ENCODE results near the gene STT3B. TPM values are rescaled to one million over a fixed set of nuclear protein-coding genes. Genes with fewer than 3 reads are reported as not detected.

STT3B gene
- total RNA-seq, 2 experiments from 2014 or later, result 111 to 113 TPM

GRCh38 chr3:31667582-31667981, 134.9 kb downstream of the STT3B start:
- no peaks in the 10 kb centered on the region for H3K4me1 ChIP-seq (ENCODE audit: insufficient read depth, low read length)
- no peaks in the 10 kb centered on the region for H3K4me1 Mint-ChIP-seq (ENCODE audit: low read depth)
- H3K27me3 ChIP-seq (ENCODE audit: control insufficient read depth in 1 of 2, insufficient read depth in 2 of 2, low read length in 2 of 2), result peaks cover 0 to 3% of the 10 kb centered on the region in 2 experiments
- H3K9me3 Mint-ChIP-seq, result no peaks in the 10 kb centered on the region
- intact Hi-C loops (cut with DNase I, micrococcal nuclease), result no loop called here
- peaks cover 0 to 13% of the 10 kb centered on the region in 2 experiments for H3K9me3 ChIP-seq (ENCODE audit: control insufficient read depth in 1 of 2, insufficient read depth in 1 of 2, low read length in 2 of 2)
- ATAC-seq (ENCODE audit: poor library complexity) (no peak), DNase-seq (no peak)
- ChIA-PET CTCF (interaction anchor here (1.2 kb wide), 1 partner anchor 8 kb away, joined by 3 read pairs; no protein-coding TSS in a partner anchor), POLR2A (no interaction called here)
- no peaks in the 10 kb centered on the region for H3K36me3 Mint-ChIP-seq (ENCODE audit: low read depth)
- H3K4me3 Mint-ChIP-seq, result no peak overlapping the region
- H3K4me3 ChIP-seq (ENCODE audit: low read length), result no peak overlapping the region
- no peaks in the 10 kb centered on the region for H3K36me3 ChIP-seq (ENCODE audit: insufficient read depth, low read length)
- H3K27me3 Mint-ChIP-seq, result no peaks in the 10 kb centered on the region
- no peak for TF ChIP-seq CTCF (IDR thresholded peaks at IDR 0.05)
- H3K27ac ChIP-seq (ENCODE audit: low read depth in 1 of 2, low read length in 2 of 2), result no peak overlapping the region
- H3K27ac Mint-ChIP-seq, result no peak overlapping the region

- Histone ChIP-seq H3K4me1 (ENCODE audit: insufficient read depth, low read length) (no peaks in the 10 kb centered on the region), H3K27me3 (ENCODE audit: control insufficient read depth in 1 of 2, insufficient read depth in 2 of 2, low read length in 2 of 2) (peaks cover 0 to 3% of the 10 kb centered on the region in 2 experiments), H3K9me3 (ENCODE audit: control insufficient read depth in 1 of 2, insufficient read depth in 1 of 2, low read length in 2 of 2) (peaks cover 0 to 11% of the 10 kb centered on the region in 2 experiments), H3K36me3 (ENCODE audit: insufficient read depth, low read length) (no peaks in the 10 kb centered on the region), H3K4me3 (ENCODE audit: low read length) (no peak overlapping the region), H3K27ac (ENCODE audit: low read depth in 1 of 2, low read length in 2 of 2) (no peak overlapping the region)
- Mint-ChIP-seq H3K9me3 (no peaks in the 10 kb centered on the region), H3K27me3 (no peaks in the 10 kb centered on the region), H3K4me1 (ENCODE audit: low read depth) (no peaks in the 10 kb centered on the region), H3K27ac (no peak overlapping the region), H3K4me3 (no peak overlapping the region), H3K36me3 (ENCODE audit: low read depth) (no peaks in the 10 kb centered on the region)
- DNase-seq (no peak), ATAC-seq (ENCODE audit: poor library complexity) (no peak)
- CTCF ChIA-PET, result interaction anchor here (1.2 kb wide), 1 partner anchor 8 kb away, joined by 3 read pairs; no protein-coding TSS in a partner anchor
- intact Hi-C loops (cut with DNase I, micrococcal nuclease), result no loop called here
- no peak for TF ChIP-seq CTCF (IDR thresholded peaks at IDR 0.05)
- POLR2A ChIA-PET, result no interaction called here
Observed at GRCh38 chr3:31668242-31668641, 135.5 kb downstream of the STT3B start.

GRCh38 chr3:31670136-31670535, 137.4 kb downstream of the STT3B start:
- no peaks in the 10 kb centered on the region for H3K36me3 Mint-ChIP-seq (ENCODE audit: low read depth)
- H3K4me1 Mint-ChIP-seq (ENCODE audit: low read depth), result no peaks in the 10 kb centered on the region
- ATAC-seq (ENCODE audit: poor library complexity) (no peak), DNase-seq (peak in 2 of 14 experiments; percentile 35 to 48)
- no peak overlapping the region for H3K4me3 Mint-ChIP-seq
- Histone ChIP-seq H3K27ac (ENCODE audit: low read depth in 1 of 2, low read length in 2 of 2) (no peak overlapping the region), H3K27me3 (ENCODE audit: control insufficient read depth in 1 of 2, insufficient read depth in 2 of 2, low read length in 2 of 2) (peaks cover 0 to 3% of the 10 kb centered on the region in 2 experiments), H3K9me3 (ENCODE audit: control insufficient read depth in 1 of 2, insufficient read depth in 1 of 2, low read length in 2 of 2) (peaks cover 0 to 5% of the 10 kb centered on the region in 2 experiments), H3K4me3 (ENCODE audit: low read length) (no peak overlapping the region), H3K4me1 (ENCODE audit: insufficient read depth, low read length) (no peaks in the 10 kb centered on the region), H3K36me3 (ENCODE audit: insufficient read depth, low read length) (no peaks in the 10 kb centered on the region)
- no peaks in the 10 kb centered on the region for H3K9me3 Mint-ChIP-seq
- ChIA-PET POLR2A (no interaction called here), CTCF (no interaction called here)
- H3K27ac Mint-ChIP-seq, result no peak overlapping the region
- H3K27me3 Mint-ChIP-seq, result no peaks in the 10 kb centered on the region
- intact Hi-C loops (cut with DNase I, micrococcal nuclease), result no loop called here
- no peak for TF ChIP-seq CTCF (IDR thresholded peaks at IDR 0.05)

Measured in CD4-positive, alpha-beta T cell (primary cell).